NCI-H748 (cell line): ENCODE results near the gene OSBPL9.
"Not testable (repeated sequence)": the region's sequence is repeated elsewhere in the genome, so short reads cannot be mapped to it uniquely, and the experiment has no call there.

Source experiments
- DNase-seq: peaks from one replicate; lab custom pipeline; 2025; ENCODE audit not compliant: unreplicated experiment; lab: John Stamatoyannopoulos, UW

Gene OSBPL9

GRCh38 chr1:51733426-51733774 is 116.5 kb downstream of the OSBPL9 start:
- not testable (repeated sequence) for DNase-seq

GRCh38 chr1:51733793-51734522 is 117.1 kb downstream of the OSBPL9 start:
- DNase-seq, result peak; percentile 86

- no peak for DNase-seq
Observed at GRCh38 chr1:51734896-51735745, 118.2 kb downstream of the OSBPL9 start.

GRCh38 chr1:51735746-51736254 is 118.9 kb downstream of the OSBPL9 start:
- no peak for DNase-seq

GRCh38 chr1:51736702-51737101 is 119.8 kb downstream of the OSBPL9 start:
- DNase-seq, result no peak

GRCh38 chr1:51738681-51739080 is 121.8 kb downstream of the OSBPL9 start:
- DNase-seq, result no peak

- no peak for DNase-seq
Observed at GRCh38 chr1:51740652-51741051, 123.8 kb downstream of the OSBPL9 start.

- no peak for DNase-seq
Observed at GRCh38 chr1:51741121-51741681, 124.3 kb downstream of the OSBPL9 start.

GRCh38 chr1:51744506-51745303 is 127.8 kb downstream of the OSBPL9 start:
- no peak for DNase-seq

GRCh38 chr1:51745304-51745570 is 128.3 kb downstream of the OSBPL9 start:
- no peak for DNase-seq

GRCh38 chr1:51749151-51749550 is 132.3 kb downstream of the OSBPL9 start:
- DNase-seq, result no peak

GRCh38 chr1:51750218-51750617 is 133.3 kb downstream of the OSBPL9 start:
- DNase-seq, result no peak

- DNase-seq, result no peak
Observed at GRCh38 chr1:51750729-51751128, 133.8 kb downstream of the OSBPL9 start.

GRCh38 chr1:51752073-51752948 is 135.4 kb downstream of the OSBPL9 start:
- DNase-seq, result no peak

GRCh38 chr1:51753969-51754368 is 137.1 kb downstream of the OSBPL9 start:
- DNase-seq, result no peak

- no peak for DNase-seq
Observed at GRCh38 chr1:51754666-51755065, 137.8 kb downstream of the OSBPL9 start.

GRCh38 chr1:51755437-51755836 is 138.5 kb downstream of the OSBPL9 start:
- no peak for DNase-seq

GRCh38 chr1:51756290-51756689 is 139.4 kb downstream of the OSBPL9 start:
- DNase-seq, result no peak

- DNase-seq, result no peak
Observed at GRCh38 chr1:51758310-51758709, 141.4 kb downstream of the OSBPL9 start.

- DNase-seq, result no peak
Observed at GRCh38 chr1:51760872-51761271, 144.0 kb downstream of the OSBPL9 start.
